ENCODE results near the gene PGC. TPM values are rescaled to one million over a fixed set of nuclear protein-coding genes. Genes with fewer than 3 reads are reported as not detected.

PGC gene
- polyA plus RNA-seq, 1 of the 3 experiments (the other 2 are of a cell fraction) = not detected

GRCh38 chr6:41743406-41744235, 3.6 kb downstream of the PGC start (continued):
- TF ChIP-seq TEAD4 (IDR thresholded peaks at IDR 0.05; ENCODE audit: borderline replicate concordance, insufficient read depth) (no peak), USF1 (IDR thresholded peaks at IDR 0.05; ENCODE audit: borderline replicate concordance, low read depth) (no peak), ELF1 (IDR thresholded peaks at IDR 0.05) (no peak), NFIC (IDR thresholded peaks at IDR 0.05; ENCODE audit: borderline replicate concordance) (no peak), MEF2A (IDR thresholded peaks at IDR 0.05; ENCODE audit: borderline replicate concordance, low read depth) (no peak), RCOR1 (IDR thresholded peaks at IDR 0.05; ENCODE audit: low read length) (no peak)

GRCh38 chr6:41741625-41742490, 5.3 kb downstream of the PGC start:
- 71% methylated on average over 10 of the region's 20 CpGs for WGBS (ENCODE audit: low lambda C conversion rate)
- H3K36me3 ChIP-seq (replicated peaks in 1 of 2; ENCODE audit: control insufficient read depth in 1 of 2, insufficient read depth in 2 of 2, low read length in 1 of 2) = no peaks in the 10 kb centered on the region
- H3K4me1 ChIP-seq (ENCODE audit: control insufficient read depth in 1 of 2, insufficient read depth in 2 of 2, low read depth in 1 of 2, low read length in 1 of 2) = no peaks in the 10 kb centered on the region; a peak in 1 of 4 replicates
- ChIA-PET CTCF (interaction anchor here (0.7 to 1.3 kb wide), 2 partner anchors 13 to 46 kb away, joined by 3 to 4 read pairs; partner anchors contain the start of gene TOMM6), POLR2A (no interaction called here)
- no peak overlapping the region for H2AFZ ChIP-seq (ENCODE audit: low read depth)
- H3K9me2 ChIP-seq = no peaks in the 10 kb centered on the region
- no peaks in the 10 kb centered on the region for H3K9me3 ChIP-seq
- no peak for DNase-seq
- H3K4me3 ChIP-seq (ENCODE audit: low read depth in 2 of 2, low read length in 1 of 2) = no peak overlapping the region
- H3K9ac ChIP-seq = no peak overlapping the region
- H3F3A ChIP-seq (replicated peaks; ENCODE audit: insufficient read depth) = no peaks in the 10 kb centered on the region
- H3K79me2 ChIP-seq (ENCODE audit: insufficient read depth) = no peaks in the 10 kb centered on the region
- H3K4me2 ChIP-seq = no peak overlapping the region
- no peaks in the 10 kb centered on the region for H3K27me3 ChIP-seq (ENCODE audit: insufficient read depth)
- TF ChIP-seq FOXJ3 (CRISPR knock-in tag; IDR thresholded peaks at IDR 0.05) (no peak), CHD2 (IDR thresholded peaks at IDR 0.05; ENCODE audit: low read length, partially characterized antibody) (no peak), MAX (IDR thresholded peaks at IDR 0.05; ENCODE audit: low read depth) (no peak), ZBTB33 (IDR thresholded peaks at IDR 0.05; ENCODE audit: borderline replicate concordance, low read depth) (no peak), PBX3 (IDR thresholded peaks at IDR 0.05) (no peak), ELF1 (IDR thresholded peaks at IDR 0.05) (no peak), EP300 (IDR thresholded peaks at IDR 0.05; ENCODE audit: borderline replicate concordance in 1 of 2, low read depth in 1 of 2, low read length in 1 of 2) (no peak), IRF3 (IDR thresholded peaks at IDR 0.05; ENCODE audit: low read depth, low read length) (no peak), NRF1 (IDR thresholded peaks at IDR 0.05; ENCODE audit: low read depth, low read length) (no peak), NFIC (IDR thresholded peaks at IDR 0.05; ENCODE audit: borderline replicate concordance) (no peak), MEF2A (IDR thresholded peaks at IDR 0.05; ENCODE audit: borderline replicate concordance, low read depth) (no peak), SMC3 (IDR thresholded peaks at IDR 0.05; ENCODE audit: low read depth, low read length) (no peak), FOSL2 (IDR thresholded peaks at IDR 0.05; ENCODE audit: borderline replicate concordance, low read depth) (no peak), USF1 (IDR thresholded peaks at IDR 0.05; ENCODE audit: borderline replicate concordance, low read depth) (no peak), CTCF (IDR thresholded peaks at IDR 0.05) (no peak), POLR2AphosphoS5 (IDR thresholded peaks at IDR 0.05; ENCODE audit: low read depth, low read length) (no peak), EZH2phosphoT487 (IDR thresholded peaks at IDR 0.05; ENCODE audit: borderline replicate concordance, low read depth) (no peak)
- no peak overlapping the region for H3K27ac ChIP-seq (ENCODE audit: low read depth in 2 of 2, low read length in 1 of 2)
- H4K20me1 ChIP-seq (ENCODE audit: insufficient read depth) = no peaks in the 10 kb centered on the region
